Ureter (tissue), 1 donor: ENCODE results near the gene SEMA6C. TPM values are rescaled to one million over a fixed set of nuclear protein-coding genes. Genes with fewer than 3 reads are reported as not detected.
A peak's percentile ranks its signal among the peaks of the same experiment; 100 is the strongest.
"Not testable (repeated sequence)": the region's sequence is repeated elsewhere in the genome, so short reads cannot be mapped to it uniquely, and the experiment has no call there.

Experiments used
- DNase-seq: peaks from one replicate; pipeline ENCODE4 v3.0.0-alpha.2; 2020; ENCODE audit warnings: low spot score
- total RNA-seq: library from RNA; stranded (reverse); gene quantifications from one replicate; pipeline ENCODE4 v1.2.4, GENCODE V29; 2023
- donor health status: DM: yes; HTN: yes; CAD: no.

SEMA6C gene, protein sequence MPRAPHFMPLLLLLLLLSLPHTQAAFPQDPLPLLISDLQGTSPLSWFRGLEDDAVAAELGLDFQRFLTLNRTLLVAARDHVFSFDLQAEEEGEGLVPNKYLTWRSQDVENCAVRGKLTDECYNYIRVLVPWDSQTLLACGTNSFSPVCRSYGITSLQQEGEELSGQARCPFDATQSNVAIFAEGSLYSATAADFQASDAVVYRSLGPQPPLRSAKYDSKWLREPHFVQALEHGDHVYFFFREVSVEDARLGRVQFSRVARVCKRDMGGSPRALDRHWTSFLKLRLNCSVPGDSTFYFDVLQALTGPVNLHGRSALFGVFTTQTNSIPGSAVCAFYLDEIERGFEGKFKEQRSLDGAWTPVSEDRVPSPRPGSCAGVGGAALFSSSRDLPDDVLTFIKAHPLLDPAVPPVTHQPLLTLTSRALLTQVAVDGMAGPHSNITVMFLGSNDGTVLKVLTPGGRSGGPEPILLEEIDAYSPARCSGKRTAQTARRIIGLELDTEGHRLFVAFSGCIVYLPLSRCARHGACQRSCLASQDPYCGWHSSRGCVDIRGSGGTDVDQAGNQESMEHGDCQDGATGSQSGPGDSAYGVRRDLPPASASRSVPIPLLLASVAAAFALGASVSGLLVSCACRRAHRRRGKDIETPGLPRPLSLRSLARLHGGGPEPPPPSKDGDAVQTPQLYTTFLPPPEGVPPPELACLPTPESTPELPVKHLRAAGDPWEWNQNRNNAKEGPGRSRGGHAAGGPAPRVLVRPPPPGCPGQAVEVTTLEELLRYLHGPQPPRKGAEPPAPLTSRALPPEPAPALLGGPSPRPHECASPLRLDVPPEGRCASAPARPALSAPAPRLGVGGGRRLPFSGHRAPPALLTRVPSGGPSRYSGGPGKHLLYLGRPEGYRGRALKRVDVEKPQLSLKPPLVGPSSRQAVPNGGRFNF
- total RNA-seq = 6.2 TPM

DNA sequence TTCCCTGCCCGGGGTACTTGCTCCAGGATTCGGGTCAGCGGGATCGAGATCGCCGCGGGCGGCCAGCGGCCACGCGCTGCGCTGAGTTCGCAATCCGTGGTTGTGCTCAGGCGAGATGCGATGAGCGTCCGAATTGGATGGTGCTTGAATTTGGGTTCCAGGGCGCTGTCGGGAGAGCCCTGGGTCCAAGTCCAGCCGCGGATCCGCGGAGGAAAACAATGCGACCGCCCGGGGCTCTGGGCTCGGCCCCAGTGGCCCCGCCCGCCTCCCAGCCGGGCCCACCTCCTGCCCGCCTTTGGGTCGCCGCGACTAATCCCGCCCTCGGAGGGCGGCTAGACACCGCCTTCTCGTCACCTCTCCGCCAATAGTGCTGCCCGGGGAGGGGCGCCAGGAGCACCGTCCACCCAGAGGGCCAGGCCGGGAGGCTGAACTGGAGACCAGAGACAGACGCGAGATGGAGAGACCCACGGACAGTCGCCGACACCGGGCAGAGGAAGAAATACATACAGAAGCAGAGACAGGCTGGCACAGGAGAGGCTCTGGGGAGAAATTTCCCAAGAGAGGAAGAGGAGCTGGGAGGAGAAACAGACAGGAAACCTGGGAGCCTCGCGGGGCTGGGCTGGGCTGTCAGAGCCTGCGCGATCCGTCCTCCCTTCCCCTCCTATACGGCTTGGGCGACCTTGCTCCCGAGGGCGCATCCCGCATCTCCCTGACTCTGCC lies at the start of gene SEMA6C:
TSS of gene SEMA6C (minus strand) at position 220 of the 720 bp plus-strand sequence. CDS start 4,010 bp downstream, outside the sequence.
- peak; percentile 95 for DNase-seq

DNA sequence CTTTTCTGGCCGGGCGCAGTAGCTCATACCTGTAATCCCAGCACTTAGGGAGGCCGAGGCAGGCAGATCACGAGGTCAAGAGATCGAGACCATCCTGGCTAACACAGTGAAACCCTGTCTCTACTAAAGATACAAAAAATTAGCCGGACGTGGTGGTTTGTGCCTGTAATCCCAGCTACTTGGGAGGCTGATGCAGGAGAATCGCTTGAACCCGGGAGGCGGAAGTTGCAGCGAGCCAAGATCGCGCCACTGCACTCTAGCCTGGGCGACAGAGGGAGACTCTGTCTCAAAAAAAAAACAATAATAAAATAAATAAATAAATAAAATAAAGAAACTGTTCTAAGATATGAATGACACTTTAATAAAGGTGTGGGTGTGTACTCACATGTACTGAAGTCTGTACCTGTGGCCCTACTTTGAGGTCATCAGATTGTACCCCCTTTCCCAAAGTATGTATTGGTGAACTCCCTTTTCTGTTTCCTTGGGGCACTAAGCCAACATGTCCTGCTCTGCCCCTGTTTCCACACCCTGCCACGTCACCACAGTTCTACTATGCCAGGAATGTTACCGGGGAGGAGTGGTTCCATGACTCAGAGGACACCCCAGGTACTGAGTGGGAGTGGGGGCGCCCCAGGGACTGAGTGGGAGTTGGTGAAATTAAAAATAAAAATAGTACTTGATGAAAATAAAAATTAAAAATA lies 48.6 kb upstream of the SEMA6C start:
- peak; percentile 87 for DNase-seq

DNA sequence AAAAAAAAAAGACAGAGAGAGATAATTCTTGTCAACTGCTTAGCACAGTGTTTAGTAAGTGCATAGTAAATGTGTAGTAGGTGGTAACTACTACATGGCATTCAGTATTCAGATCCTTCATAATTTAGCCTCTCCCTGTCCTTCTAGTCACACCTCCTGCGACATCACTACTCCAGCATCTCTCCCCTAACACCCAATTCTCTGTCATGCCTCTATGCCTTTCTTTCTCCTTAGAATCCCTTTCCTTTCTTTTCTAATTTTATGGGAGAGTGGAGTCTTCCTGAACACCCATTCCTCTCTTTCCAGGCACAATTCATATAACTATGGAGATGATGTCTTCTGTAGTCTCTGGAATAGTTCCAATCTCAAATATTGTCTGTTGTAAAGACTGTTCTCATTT lies 47.4 kb upstream of the SEMA6C start:
- no peak for DNase-seq

DNA sequence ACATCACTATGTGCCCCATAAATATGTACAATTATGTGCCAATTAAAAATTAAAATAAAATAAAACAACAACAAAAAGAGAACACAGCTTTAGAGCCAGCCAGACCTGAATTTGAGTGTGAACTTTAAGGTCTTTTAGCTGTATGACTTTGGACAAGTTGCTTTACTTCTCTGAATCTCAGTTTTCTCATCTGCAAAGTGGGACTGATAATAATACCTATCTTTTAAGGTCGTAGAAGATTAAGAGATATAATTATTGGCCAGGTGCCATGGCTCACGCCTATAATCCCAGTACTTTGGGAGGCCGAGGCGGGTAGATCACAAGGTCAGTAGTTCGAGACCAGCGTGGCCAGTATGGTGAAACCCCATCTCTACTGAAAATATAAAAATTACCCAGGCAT lies 46.9 kb upstream of the SEMA6C start:
- no peak for DNase-seq

DNA sequence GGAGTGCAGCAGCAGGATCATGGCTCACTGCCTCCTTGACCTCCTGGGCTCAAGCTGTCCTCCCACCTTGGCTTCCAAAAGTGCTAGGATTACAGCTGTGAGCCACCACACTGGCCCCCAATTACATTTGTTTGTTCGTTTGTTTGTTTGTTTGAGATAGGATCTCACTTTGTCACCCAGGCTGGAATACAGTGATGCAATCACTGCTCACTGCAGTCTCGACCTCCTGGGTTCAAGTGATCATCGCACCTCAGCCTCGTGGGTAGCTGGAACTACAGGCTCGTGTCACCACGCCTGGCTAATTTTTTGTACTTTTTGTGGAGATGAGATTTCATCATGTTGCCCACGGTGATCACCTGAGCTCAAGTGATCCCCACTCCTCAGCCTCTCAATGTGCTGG lies 45.6 kb upstream of the SEMA6C start:
- DNase-seq = no peak

DNA sequence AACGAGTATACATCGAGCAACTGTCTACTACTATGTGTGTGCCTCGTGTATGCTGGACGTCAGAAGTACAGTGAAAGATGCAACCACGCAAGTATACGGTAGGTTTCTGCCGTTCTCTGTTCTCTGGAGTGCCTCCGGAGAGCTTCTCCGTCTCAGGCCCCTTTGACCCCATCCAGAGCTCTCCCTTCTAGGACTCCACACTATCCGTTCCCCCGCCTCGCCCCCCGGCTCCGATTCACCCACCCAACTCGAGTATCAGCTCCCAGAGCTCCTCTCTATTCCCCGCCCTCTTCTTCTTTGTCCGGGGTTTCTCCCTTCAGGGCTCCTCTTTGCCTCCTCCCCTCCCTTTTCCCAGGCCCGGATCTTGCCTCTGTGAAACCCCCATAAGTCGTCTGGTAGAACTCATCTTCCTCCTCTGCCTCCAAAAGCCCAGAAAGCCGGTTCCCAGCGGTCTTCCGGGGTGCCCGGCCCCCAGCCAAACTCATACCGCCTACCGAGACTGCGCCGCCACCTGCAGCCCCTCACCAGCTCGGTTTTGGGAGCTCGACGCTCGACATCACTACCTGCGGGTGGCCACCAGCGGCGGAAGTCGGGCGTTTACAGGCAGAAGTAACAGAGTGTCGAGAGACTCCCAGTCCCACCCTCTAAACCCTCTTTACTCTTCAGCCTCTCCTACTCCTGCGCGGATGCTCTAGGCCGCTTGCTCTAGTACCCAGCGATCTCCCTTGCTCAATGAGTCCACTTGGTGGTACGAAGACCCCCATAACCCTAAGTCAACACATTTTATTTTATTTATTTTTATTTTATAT lies 43.4 kb upstream of the SEMA6C start, which contains the start of gene VPS72:
TSS of gene VPS72 (minus strand) at position 561 of the 809 bp plus-strand sequence. CDS start at position 485, 76 bp downstream.
- peak; percentile 86 for DNase-seq

DNA sequence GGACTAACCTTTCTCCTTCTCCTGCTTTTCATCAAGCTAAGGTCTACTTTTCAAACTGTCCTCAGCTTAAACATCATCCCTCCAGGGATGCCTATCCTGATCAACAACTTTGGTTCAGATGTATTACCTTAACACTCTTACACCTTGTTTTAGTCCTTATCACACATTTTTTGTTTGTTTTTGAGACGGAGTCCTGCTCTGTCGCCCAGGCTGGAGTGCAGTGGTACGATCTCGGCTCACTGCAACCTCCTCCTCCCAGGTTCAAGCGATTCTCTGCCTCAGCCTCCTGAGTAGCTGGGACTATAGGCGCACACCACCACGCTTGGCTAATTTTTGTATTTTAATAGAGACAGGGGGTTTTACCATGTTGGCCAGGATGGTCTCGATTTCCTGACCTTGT lies 42.2 kb upstream of the SEMA6C start:
- not testable (repeated sequence) for DNase-seq

DNA sequence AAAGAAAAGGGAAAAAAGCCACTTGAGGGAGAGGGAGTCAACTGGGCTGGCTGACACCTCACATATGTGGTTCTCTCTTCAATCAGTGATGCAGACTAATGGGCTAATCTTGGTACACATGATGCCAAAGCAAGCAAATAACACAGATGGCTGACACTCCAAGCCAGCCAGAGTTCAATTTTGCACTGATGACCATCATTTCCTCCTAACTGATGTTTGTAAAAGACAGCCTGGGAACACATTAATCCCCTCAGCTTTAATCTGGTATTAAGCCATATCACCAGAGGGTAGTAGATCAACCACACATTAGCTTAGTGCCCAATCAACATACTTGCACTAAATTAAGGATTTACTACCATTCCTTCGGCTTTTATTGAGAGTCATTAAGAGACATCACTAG lies 40.8 kb upstream of the SEMA6C start:
- no peak for DNase-seq

DNA sequence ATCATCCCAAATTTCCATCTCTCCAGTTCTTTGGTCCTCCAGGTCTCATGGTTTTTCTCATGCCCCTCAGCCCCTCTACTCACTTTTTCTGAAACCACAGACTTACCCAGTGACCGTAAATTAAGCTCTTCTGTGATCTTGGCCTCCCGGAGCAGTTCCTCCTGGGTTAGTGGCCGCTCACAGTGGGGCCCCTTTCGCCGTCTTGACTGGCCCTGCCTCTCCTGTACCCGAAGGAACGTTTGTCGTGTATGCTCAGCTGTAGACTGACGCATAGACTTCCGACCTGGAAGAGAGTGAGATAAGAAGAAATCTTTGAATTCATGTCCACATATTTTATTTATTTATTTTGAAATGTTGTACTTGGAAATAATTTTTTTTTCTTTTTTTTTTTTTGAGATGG lies 37.8 kb upstream of the SEMA6C start:
- no peak for DNase-seq

DNA sequence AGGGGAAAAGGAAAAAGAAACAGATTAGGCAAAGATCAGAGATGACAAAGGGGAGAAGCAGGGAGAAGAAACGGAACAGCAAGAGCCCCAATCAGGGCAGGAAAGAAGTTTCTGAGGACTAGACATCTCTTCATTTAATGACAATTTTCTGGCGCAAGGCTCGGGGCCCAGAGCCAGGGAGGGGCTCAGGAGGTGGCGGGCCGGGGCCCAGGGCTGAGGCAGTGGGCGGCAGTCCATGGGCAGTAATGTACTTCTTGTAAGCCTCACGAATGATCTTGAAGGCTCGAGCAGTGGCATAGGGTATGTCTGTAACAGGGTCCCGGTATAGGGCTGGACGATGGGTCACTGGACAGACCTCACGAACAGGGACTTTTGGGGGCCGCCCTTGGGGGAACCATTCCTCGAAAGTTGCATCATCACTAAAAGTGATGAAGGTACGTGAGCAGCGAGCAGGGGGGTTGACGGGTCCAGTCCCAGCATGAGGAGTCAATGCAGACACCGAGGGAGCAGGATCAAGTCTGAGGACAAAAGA lies 30.1 kb upstream of the SEMA6C start:
- DNase-seq = no peak

DNA sequence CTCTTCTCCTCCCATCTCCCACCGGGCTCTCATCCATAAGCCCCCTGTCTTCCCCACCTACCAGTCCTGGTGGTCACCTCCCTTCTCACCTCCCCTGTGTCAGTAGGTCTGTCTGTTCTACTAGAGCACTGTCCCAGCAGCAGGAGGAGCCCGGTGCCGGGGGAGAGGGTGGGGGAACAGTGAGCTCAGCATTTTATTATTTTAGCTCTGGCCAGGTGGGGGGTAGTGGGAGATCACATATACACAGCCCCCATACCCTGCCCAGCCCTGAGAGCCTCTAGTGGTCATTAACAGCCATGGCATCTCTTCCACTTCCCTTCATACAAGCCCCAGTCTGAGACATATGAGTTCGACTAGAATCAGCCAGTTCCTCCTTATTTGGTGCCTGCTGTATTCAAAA lies 29.4 kb upstream of the SEMA6C start, which contains the start of gene TMOD4:
TSS of gene TMOD4 (minus strand) at position 119 of the 400 bp plus-strand sequence. CDS start 1,106 bp downstream, outside the sequence.
- no peak for DNase-seq

DNA sequence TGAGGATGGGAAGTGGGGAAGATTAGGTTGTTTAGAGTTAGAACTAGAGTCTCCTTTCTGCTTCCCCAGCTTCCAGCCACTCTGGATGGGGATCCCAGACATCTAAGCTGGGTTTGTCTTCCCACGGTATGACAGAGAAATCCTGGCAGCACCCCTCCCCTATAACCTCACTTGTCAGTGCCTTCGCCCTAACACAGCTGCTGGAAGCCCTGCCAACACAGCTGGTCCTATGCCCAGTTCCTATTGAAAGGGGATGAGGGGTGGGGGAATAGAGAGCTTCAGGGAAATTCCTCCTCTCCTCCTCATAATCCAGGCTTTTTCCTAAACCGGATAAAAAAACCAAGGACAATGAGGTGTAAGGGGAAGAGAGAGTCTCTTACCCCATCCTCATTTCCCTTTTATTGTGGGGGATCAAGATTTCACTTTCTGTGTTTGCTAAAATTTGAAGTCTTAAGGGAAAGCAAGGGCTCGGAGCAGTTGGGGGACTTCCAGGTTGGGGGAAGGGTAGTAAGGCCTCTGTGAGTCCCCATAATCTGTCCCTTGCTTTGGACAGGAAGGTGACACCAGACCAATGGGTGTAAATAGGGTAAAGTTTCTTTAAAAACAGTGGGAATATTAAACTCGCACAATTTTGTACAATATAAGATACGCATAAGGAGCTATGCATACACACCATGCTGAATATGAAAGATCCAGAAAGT lies 28.8 kb upstream of the SEMA6C start:
- no peak for DNase-seq

DNA sequence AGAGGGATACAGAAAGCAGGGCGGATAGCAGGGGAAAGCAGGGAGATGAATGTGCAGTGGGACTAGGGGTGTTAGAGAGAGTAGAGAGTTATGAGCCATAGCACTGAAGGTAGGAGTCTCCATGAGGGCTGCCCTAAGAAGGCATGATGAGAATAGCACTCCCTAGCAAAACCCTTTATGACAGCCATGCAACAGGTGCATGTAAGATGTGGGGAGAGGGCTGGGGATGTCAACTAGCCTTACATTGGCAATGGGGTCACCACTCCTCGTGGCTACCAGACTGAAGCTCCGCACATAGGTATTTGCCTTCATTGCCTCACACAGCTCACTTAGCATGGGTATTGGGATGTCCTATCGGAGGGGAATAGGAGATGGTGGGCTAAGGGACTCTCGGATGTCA lies 24.8 kb upstream of the SEMA6C start:
- DNase-seq = no peak

DNA sequence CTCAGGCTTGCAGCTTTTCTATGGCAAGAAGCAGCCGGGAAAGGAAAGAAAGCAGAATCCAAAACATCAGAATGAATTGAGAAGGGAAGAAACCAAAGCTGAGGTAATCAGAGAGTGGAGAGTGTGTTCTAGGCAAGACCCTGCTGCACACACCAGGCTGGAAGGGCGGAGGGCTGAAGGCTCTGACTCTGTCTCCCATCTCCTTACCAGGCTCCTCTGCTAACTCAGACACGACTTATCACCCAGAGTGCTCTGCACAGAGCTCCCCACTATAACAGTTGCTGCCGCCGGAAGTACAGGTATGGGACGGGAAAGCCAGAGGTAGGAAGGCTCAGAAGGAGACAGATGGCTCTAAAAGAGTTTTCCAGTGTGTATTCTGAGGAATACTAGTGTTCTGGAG lies 20.7 kb upstream of the SEMA6C start:
- no peak for DNase-seq

DNA sequence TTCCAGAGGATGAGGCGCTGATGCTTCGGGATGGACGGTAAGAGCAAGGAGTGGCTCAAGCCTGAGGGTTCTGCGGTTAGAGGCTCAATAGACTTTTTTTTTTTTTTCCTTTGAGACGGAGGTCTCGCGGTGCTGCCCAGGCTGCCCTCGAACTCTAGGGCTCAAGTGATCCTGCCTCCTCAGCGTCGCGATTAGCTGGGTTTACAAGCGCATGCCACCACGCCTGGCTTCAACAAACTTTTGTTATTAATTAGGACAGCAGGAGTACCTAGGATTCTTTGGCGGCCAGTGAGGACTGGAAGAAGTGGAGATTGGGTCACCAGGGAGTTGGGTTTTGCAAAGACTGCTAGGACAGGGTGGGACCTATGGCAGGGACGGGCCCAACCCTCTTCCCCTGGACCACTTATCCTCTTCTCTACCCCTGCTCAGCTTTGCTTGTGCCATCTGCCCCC lies 20.1 kb upstream of the SEMA6C start:
- no peak for DNase-seq

DNA sequence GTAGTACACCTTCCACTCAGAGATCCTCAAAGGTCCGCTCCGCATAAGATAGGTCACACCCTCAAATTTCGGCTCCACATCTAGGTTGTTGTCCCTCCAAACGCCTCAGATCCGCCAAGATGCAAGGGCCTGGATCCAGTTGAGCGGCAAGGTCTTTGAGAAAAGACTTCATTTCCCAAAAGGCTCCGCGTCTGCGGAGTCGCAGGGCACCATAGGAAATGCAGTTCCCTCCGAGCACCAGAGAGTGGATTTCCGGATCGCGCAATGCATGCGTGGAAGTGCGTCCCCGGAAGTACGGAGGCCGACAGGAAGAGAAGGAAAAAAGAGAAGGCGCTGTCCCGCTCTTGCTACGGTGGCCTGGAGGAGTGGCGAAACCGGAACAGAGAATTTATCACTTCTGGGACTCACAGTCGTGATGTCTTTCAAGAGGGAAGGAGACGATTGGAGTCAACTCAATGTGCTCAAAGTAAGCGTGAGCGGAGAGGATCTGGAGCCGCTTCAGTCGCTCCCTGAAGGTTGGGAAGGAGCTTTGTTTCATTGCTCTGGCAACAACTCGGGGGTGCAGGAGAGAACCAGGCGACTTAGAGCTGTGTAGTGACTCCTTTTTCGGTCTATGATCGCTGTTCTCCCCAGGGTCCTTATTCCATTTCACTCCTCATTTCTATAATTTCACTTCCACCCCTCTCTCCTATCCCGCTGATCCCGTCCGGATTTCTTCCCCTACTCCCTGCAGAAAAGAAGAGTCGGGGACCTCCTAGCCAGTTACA lies 19.5 kb upstream of the SEMA6C start, which contains the start of the genes LYSMD1 and SCNM1:
TSS of gene LYSMD1 (minus strand) at position 165 of the 767 bp plus-strand sequence. CDS start 644 bp downstream, outside the sequence.
TSS of gene SCNM1 (plus strand) at position 407 of the 767 bp plus-strand sequence. CDS start at position 416, 9 bp downstream.
- DNase-seq = peak; percentile 98

DNA sequence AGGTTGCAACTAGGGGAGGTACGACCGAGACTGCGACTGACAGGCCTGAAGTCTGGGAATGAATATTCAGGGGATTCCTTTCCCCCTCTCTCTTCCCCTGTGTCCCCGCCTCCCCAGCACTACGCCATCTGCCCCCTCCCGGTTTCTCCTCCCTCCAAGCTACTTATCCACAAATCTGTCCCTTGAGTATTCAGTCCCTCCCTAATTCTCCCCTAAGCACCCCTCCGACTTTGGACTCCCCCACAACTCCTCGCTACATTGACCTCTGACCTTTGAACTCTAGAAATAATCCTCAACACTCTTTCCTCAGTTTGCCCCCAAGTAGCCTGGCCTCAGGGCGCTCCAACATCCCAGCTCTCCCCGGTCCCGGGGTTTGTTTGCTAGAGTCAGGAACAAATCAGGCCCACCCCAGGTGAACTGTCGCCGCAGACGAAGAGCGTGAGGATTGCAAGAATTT lies 18.9 kb upstream of the SEMA6C start:
- DNase-seq = peak; percentile 60

DNA sequence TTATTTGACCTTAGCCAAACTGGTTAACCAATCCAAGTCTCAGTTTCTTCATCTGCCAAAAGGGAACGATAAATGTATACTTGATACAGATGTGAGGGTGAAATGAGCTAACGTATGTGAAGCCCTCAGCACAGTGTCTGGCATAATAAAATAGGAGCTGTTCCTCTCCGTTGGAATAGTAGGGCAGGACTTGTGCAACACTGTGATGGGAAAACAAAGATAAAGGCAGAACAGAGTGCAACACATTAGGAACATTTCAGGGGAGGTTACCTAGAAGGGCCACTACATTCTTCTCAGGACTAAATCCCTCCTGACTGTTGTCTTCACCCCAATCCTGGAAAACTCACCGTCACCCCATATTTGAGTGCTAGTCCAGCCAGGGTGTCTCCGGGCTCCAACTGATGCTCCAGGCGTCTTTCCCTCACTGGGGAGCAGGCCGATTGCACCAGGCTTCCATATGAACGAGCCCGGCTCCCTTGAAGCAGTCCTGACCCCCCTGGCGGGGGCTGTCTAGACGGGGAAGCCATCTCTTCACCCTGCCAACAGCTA lies 18.4 kb upstream of the SEMA6C start:
- DNase-seq = no peak
